Activated CD8-positive, alpha-beta memory T cell treated with anti-CD3 and anti-CD28 coated beads, Interleukin-2, amount 10 ng/mL, durations not matched to agents 7 days and 5 days (primary cell): ENCODE results near the gene PAQR9. TPM values are rescaled to one million over a fixed set of nuclear protein-coding genes. Genes with fewer than 3 reads are reported as not detected.
A peak's percentile ranks its signal among the peaks of the same experiment; 100 is the strongest.

ENCODE experiments used
- ATAC-seq: fragments of 150-1000 bp; cut with Tn5 transposase; one replicate; pipeline ENCODE4 v1.10.0; 2021; ENCODE audit warnings: moderate library complexity
- CTCF ChIA-PET: fragments of 350-600 bp; sonication (Branson Sonifier 250); formaldehyde crosslinking; loops from one replicate; lab custom pipeline; 2021; ENCODE audit warnings: antibody characterized with exemption; lab: Charles Lee
- DNase-seq: peaks from one replicate; pipeline ENCODE4 v3.0.0-alpha.2; 2020
- H3K27ac Mint-ChIP-seq: one replicate; pipeline ENCODE4 v1.8.0; 2021; ENCODE audit warnings: mild to moderate bottlenecking, mixed read lengths
- H3K27me3 Mint-ChIP-seq: one replicate; pipeline ENCODE4 v1.8.0; 2021; ENCODE audit warnings: mixed read lengths
- H3K36me3 Mint-ChIP-seq: one replicate; pipeline ENCODE4 v1.8.0; 2021; ENCODE audit warnings: mild to moderate bottlenecking, mixed read lengths
- H3K4me1 Mint-ChIP-seq: one replicate; pipeline ENCODE4 v1.8.0; 2021; ENCODE audit warnings: mixed read lengths
- H3K4me3 Mint-ChIP-seq: one replicate; pipeline ENCODE4 v1.8.0; 2021; ENCODE audit warnings: mild to moderate bottlenecking, moderate library complexity, mixed read lengths
- H3K9me3 Mint-ChIP-seq: one replicate; pipeline ENCODE4 v1.8.0; 2022; ENCODE audit warnings: low read depth, mixed read lengths
- total RNA-seq, 2 experiments: library from RNA; stranded (reverse); gene quantifications; one replicate each; pipeline ENCODE4 v1.2.3, GENCODE V29; 2021

The PAQR9 gene
- total RNA-seq, 2 experiments from 2014 or later = not detected

DNA sequence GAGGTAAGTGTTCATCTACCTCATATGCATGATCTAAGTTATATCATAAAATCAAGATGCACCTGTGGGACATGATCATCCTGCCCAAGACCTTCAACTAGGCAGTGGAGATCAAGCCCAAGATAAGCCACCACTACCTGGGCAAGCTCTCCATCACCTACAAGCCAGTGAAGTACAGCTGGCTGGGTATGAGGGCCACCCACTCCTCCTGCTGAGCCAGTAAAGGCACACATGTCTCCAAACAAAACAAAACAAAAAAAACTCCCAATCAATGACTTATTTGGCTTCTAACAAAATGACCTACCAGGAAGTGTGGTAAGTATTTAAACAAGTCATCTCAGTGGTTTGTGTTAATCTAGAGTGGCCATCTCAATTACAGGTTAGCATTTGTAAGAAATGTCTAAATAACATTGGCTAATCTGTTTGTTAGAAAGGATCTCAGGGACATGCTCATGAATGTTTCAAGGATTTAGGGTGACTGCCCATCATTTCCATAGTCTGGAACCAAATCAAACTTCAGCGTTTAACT, 3.1 kb downstream of the PAQR9 start:
- DNase-seq = no peak
- no peak overlapping the region for H3K4me3 Mint-ChIP-seq
- peaks cover 18% of the 10 kb centered on the region for H3K4me1 Mint-ChIP-seq
- H3K27me3 Mint-ChIP-seq = peaks cover 82% of the 10 kb centered on the region
- H3K9me3 Mint-ChIP-seq = no peaks in the 10 kb centered on the region
- ATAC-seq = no peak
- CTCF ChIA-PET = interaction anchor here (0.7 to 1.0 kb wide), 2 partner anchors 11 to 26 kb away, joined by 3 to 4 read pairs; no protein-coding TSS in a partner anchor
- H3K27ac Mint-ChIP-seq = no peak overlapping the region
- H3K36me3 Mint-ChIP-seq = no peaks in the 10 kb centered on the region

DNA sequence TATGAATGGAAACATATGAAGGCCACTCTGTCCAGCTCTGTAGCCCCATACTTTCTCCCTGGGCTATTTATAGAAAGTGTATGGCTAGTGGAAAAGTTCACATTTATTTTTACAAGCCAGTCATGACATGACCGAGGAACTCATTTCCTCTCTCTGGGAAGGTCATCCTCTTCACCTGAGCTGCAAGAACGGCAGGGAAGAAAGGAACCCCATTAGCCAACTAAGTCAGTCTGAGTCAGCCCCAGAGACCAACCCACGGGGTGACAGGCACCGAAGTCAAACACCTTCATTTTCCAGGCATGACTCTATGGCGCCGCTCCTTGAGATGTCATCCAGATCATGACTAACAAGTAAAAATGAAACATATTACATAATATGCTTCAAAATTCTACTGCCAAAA, 4.8 kb downstream of the PAQR9 start:
- ATAC-seq (no peak), DNase-seq (no peak)
- H3K36me3 Mint-ChIP-seq = no peaks in the 10 kb centered on the region
- no peak overlapping the region for H3K27ac Mint-ChIP-seq
- H3K27me3 Mint-ChIP-seq = peaks cover 77% of the 10 kb centered on the region
- H3K9me3 Mint-ChIP-seq = no peaks in the 10 kb centered on the region
- no peak overlapping the region for H3K4me3 Mint-ChIP-seq
- H3K4me1 Mint-ChIP-seq = peaks cover 11% of the 10 kb centered on the region
- CTCF ChIA-PET = no interaction called here

DNA sequence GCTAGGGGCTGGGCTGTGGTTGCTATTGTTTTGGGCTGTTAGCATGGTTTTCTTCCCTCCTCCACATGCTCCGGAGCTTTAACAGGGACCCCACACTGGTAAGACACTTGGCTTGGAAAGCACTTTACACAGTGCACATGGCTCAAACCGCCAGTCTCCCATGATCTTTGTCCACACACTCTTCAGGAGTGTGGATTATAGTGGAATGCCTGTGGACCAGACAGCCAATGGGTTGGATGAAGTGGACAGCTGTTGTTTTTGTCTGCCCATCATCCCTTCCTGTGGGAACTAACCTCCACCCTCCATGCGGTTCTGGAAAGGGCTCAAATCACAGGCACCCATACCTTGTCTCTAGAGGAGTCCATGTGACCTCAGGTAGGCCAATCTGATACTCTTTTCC, 10.0 kb downstream of the PAQR9 start:
- DNase-seq = no peak
- Mint-ChIP-seq H3K27me3 (peaks cover 74% of the 10 kb centered on the region), H3K4me3 (no peak overlapping the region), H3K9me3 (no peaks in the 10 kb centered on the region), H3K27ac (no peak overlapping the region), H3K4me1 (no peaks in the 10 kb centered on the region), H3K36me3 (no peaks in the 10 kb centered on the region)
- CTCF ChIA-PET = no interaction called here
- ATAC-seq = no peak

DNA sequence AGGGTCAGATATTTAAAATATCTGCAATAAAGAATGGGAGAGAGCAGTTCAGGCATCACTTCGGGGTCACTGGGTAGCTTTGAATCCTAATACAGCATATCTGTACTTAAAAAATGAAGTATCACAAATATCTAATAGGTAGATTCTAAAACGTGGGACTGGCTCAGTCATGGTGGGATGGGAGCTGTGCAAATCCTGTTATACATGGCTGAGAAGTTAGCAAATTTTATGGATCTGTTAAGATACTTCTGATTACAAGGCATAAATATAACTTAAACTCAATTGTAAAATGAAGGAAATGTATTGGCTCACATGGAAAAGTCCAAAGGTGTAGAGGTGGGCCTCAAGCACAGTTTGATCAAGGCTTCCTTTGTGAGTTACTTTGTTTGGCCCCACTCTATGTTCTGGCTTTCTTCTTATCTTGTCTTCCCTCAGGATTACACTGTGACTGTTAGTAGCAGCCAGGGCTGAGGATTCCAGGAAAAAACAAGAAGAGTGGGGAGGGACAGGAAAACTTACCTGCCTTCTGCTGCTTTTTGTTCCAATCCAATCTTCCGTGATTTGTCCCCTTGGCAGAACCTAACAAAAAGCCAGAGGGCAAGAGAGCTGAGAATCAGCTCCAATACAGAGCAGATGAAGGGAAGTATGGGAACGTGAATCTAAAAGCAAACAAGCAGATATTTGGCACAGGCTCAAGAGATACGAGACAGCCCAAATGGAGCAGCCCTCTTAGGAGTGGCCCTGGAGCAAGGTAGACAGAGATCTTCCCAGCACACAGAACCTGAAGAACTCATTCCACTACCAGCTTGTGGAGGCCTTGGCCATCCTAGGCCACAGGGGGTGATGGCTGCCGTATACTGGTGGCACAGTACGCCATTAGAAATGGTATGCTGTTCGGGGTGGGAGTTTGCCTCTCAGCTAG, 10.9 kb downstream of the PAQR9 start:
- H3K27ac Mint-ChIP-seq = no peak overlapping the region
- CTCF ChIA-PET = interaction anchor here (0.7 kb wide), 1 partner anchor 15 kb away, joined by 3 read pairs; no protein-coding TSS in a partner anchor
- ATAC-seq (no peak), DNase-seq (no peak)
- no peak overlapping the region for H3K4me3 Mint-ChIP-seq
- H3K9me3 Mint-ChIP-seq = no peaks in the 10 kb centered on the region
- H3K27me3 Mint-ChIP-seq = peaks cover 74% of the 10 kb centered on the region
- peaks cover 8% of the 10 kb centered on the region for H3K4me1 Mint-ChIP-seq
- no peaks in the 10 kb centered on the region for H3K36me3 Mint-ChIP-seq

DNA sequence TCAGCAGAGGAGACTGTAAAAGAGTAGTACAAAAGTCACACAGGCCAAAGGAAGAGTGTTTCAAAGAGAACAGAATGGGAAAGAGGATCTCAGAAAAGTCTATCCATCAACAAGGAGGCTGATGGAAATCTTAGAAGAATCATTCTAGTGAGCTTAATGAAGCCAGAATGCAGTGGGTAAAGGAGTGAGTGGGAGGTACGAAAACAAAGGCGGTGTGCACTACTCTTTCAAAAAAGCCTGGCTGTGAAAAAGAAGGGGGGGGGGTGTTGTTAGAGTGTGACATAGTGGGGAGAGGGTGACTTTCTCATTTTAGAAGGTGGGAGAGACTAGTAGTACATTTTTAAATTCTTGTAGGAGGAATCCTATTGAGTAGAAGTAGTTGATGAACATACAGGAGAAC, 11.7 kb downstream of the PAQR9 start:
- DNase-seq = no peak
- H3K4me3 Mint-ChIP-seq = no peak overlapping the region
- H3K4me1 Mint-ChIP-seq = peaks cover 13% of the 10 kb centered on the region
- H3K27ac Mint-ChIP-seq = no peak overlapping the region
- peaks cover 3% of the 10 kb centered on the region for H3K36me3 Mint-ChIP-seq
- no peak for ATAC-seq
- CTCF ChIA-PET = no interaction called here
- no peaks in the 10 kb centered on the region for H3K9me3 Mint-ChIP-seq
- H3K27me3 Mint-ChIP-seq = peaks cover 70% of the 10 kb centered on the region

DNA sequence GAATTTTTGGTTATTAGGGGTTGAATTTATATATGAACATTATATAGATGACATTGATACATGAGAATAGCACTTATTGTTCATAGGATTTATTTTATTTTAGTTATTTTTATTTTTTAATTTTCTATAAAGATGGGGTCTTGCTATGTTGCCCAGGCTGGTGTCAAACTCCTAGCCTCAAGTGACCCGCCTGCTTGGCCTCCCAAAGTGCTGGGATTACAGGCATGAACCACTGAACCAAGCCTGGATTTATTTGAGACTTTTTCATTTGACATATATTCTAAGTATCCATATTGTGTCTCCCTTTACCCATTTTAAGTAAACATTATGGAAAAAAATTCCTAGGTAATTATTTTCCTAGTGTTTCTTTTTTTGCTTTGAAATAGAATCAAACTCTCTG, 12.5 kb downstream of the PAQR9 start:
- no peak overlapping the region for H3K4me3 Mint-ChIP-seq
- no peak for DNase-seq
- H3K4me1 Mint-ChIP-seq = peaks cover 16% of the 10 kb centered on the region
- peaks cover 66% of the 10 kb centered on the region for H3K27me3 Mint-ChIP-seq
- H3K27ac Mint-ChIP-seq = no peak overlapping the region
- H3K9me3 Mint-ChIP-seq = no peaks in the 10 kb centered on the region
- CTCF ChIA-PET = no interaction called here
- ATAC-seq = no peak
- peaks cover 3% of the 10 kb centered on the region for H3K36me3 Mint-ChIP-seq

DNA sequence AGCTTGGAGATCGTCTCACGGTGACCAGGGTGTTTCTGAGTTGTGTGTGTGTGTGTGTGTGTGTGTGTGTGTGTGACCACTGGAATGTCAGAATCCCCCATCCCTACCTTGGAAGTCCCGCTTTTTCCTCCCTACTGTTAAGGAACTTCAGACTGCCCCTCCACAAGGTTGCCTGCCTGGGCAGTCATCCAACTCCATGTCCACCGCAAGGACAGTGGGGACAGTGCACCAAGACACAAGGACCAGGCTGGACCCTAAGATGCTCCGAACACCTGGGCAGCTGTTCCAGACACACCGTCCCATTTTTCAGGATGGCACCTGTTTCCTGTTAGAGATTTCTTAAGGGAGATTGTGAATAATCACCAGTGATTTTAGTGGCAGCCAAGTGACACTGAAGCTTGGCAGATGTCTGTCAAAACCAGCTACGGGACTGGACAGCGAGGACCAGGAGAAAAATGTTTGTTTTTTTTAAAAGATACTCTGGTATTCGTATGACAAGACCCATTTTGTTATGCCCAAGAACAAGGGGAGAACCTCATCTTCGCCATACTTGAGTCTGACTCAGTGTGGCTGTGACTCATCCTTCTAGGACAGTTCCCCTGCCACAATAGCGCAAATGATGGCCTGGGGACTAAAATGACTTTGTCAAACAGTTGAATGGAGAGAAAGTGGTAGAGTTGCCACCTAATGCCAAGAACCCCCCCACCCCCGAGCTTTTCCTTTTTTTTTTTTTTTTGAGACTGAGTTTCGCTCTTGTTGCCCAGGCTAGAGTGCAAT, 15.5 kb downstream of the PAQR9 start:
- peaks cover 5% of the 10 kb centered on the region for H3K36me3 Mint-ChIP-seq
- H3K4me1 Mint-ChIP-seq = peaks cover 33% of the 10 kb centered on the region
- H3K27ac Mint-ChIP-seq = no peak overlapping the region
- peak; percentile 59 for DNase-seq
- ATAC-seq = peak; percentile 59
- H3K4me3 Mint-ChIP-seq = no peak overlapping the region
- CTCF ChIA-PET = interaction anchor here (0.7 to 1.5 kb wide), 5 partner anchors 17 to 129 kb away, joined by 3 to 5 read pairs (median 3); no protein-coding TSS in a partner anchor
- no peaks in the 10 kb centered on the region for H3K9me3 Mint-ChIP-seq
- peaks cover 49% of the 10 kb centered on the region for H3K27me3 Mint-ChIP-seq

DNA sequence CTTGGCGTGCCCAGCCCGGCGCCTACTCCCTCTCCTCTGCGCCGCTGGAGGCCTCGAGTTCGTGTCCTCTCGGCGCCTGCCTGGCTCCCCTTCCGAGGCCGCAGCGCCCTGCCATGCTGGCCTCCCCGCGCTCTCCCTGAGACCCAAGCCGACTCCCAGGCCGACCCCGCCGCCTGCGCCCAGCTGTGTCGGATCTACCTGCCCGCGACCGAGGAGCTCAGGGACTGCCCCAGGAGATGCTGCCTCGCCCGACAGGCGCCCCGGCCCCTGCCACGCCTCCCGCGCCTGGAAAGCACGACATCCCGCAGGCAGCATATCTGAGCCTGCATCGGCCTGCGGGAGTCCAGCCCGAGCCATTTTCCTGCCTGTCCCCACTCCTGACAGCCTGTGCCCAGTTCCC, 16.1 kb downstream of the PAQR9 start:
- H3K9me3 Mint-ChIP-seq = no peaks in the 10 kb centered on the region
- no peak for ATAC-seq
- no peak overlapping the region for H3K4me3 Mint-ChIP-seq
- peaks cover 33% of the 10 kb centered on the region for H3K4me1 Mint-ChIP-seq
- no peak for DNase-seq
- CTCF ChIA-PET = interaction anchor here (0.7 kb wide), 1 partner anchor 18 kb away, joined by 3 read pairs; no protein-coding TSS in a partner anchor
- H3K27ac Mint-ChIP-seq = no peak overlapping the region
- peaks cover 5% of the 10 kb centered on the region for H3K36me3 Mint-ChIP-seq
- H3K27me3 Mint-ChIP-seq = peaks cover 46% of the 10 kb centered on the region

DNA sequence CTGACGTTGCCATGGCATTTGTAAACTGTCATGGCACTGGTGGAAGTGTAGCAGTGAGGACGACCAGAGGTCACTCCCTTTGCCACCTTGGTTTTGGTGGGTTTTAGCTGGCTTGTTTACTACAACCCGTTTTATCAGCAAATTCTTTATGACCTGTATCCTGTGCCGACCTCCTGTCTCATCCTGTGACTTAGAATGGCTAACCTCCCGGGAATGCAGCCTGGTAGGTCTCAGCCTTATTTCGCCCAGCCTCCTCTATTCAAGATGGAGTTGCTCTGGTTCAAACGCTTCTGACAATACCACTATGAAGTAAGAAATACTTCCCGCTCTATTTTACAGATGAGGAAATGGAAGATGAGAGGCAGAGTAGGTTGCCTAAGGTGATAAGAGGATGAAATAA, 16.6 kb downstream of the PAQR9 start:
- no peak for DNase-seq
- peaks cover 41% of the 10 kb centered on the region for H3K27me3 Mint-ChIP-seq
- no peak for ATAC-seq
- H3K4me3 Mint-ChIP-seq = no peak overlapping the region
- H3K27ac Mint-ChIP-seq = no peak overlapping the region
- H3K36me3 Mint-ChIP-seq = peaks cover 5% of the 10 kb centered on the region
- H3K9me3 Mint-ChIP-seq = no peaks in the 10 kb centered on the region
- CTCF ChIA-PET = no interaction called here
- H3K4me1 Mint-ChIP-seq = peaks cover 33% of the 10 kb centered on the region

DNA sequence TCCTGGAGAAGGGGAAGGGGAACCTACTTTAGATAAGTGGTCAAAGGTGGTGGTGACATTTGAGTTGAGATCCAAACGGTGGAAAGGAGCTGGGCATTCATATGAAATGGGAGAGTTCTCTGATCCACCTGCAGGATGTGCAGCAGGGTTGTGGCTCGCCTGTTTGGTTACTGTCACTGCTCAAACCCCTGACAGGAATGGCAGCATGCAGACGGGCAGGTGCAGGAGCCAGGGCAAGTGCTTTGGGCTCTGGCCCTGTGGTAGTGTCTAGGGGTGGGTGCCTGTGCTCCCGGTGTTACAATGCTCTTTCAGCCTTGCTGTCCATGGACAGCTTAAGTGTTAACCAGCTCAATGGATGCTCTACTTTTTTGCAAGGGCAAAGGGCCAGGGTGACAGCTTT, 18.5 kb downstream of the PAQR9 start:
- CTCF ChIA-PET = interaction anchor here (0.6 to 4.6 kb wide), 3 partner anchors 13 to 42 kb away, joined by 4 to 24 read pairs (median 9); no protein-coding TSS in a partner anchor
- H3K9me3 Mint-ChIP-seq = no peaks in the 10 kb centered on the region
- H3K4me3 Mint-ChIP-seq = peak overlapping the region; percentile 64
- peaks cover 27% of the 10 kb centered on the region for H3K27me3 Mint-ChIP-seq
- H3K27ac Mint-ChIP-seq = peak overlapping the region; percentile 86
- ATAC-seq (peak; percentile 13), DNase-seq (no peak)
- peaks cover 39% of the 10 kb centered on the region for H3K4me1 Mint-ChIP-seq
- peaks cover 5% of the 10 kb centered on the region for H3K36me3 Mint-ChIP-seq

DNA sequence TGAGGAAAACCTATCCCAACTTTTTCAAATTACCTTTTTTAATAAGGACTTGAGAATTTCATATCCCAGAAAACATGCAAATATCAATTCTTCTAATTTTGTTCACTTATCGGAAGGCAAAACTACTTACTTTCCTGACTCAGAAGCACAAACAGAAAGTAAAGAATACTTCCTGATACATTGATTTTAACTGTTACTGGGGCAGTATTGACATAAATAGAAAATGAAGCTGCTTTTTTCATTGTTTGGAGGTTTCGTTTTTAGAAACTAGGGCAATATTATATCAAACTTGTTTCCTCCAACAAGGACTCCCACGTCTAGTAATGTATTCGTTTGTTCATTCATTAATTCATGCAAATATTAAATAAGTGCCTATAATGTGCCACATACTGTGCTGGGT, 19.1 kb downstream of the PAQR9 start:
- Mint-ChIP-seq H3K4me3 (peak overlapping the region; percentile 64), H3K4me1 (peaks cover 39% of the 10 kb centered on the region), H3K27me3 (peaks cover 21% of the 10 kb centered on the region), H3K9me3 (no peaks in the 10 kb centered on the region), H3K27ac (peak overlapping the region; percentile 86), H3K36me3 (peaks cover 5% of the 10 kb centered on the region)
- peak; percentile 62 for ATAC-seq
- CTCF ChIA-PET = interaction anchor here (0.7 to 4.6 kb wide), 3 partner anchors 13 to 115 kb away, joined by 3 to 24 read pairs (median 9); no protein-coding TSS in a partner anchor
- DNase-seq = no peak

DNA sequence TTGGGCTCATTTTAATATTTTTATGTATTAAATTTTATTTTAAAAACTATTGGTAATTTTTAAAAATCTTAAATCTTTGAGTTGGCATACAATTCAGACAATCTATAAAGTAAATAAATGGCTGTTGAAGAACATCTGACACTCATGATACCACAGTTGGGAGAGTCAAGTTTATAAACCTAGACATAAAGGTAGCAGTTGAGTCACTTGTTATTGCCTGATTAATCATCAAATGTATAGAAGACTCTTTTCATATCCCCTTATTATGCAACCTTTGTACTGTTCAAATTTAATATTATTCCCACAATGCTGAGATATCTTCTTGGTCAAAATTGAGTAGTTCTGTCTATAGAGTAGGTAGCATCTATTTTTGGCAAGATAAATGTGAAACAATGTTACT, 19.6 kb downstream of the PAQR9 start:
- Mint-ChIP-seq H3K4me1 (peaks cover 39% of the 10 kb centered on the region), H3K4me3 (peak overlapping the region; percentile 64), H3K9me3 (no peaks in the 10 kb centered on the region), H3K27me3 (peaks cover 18% of the 10 kb centered on the region), H3K27ac (peak overlapping the region; percentile 86), H3K36me3 (peaks cover 5% of the 10 kb centered on the region)
- no peak for DNase-seq
- ATAC-seq = no peak
- CTCF ChIA-PET = interaction anchor here (0.7 to 4.6 kb wide), 2 partner anchors 12 to 115 kb away, joined by 3 to 24 read pairs; no protein-coding TSS in a partner anchor

DNA sequence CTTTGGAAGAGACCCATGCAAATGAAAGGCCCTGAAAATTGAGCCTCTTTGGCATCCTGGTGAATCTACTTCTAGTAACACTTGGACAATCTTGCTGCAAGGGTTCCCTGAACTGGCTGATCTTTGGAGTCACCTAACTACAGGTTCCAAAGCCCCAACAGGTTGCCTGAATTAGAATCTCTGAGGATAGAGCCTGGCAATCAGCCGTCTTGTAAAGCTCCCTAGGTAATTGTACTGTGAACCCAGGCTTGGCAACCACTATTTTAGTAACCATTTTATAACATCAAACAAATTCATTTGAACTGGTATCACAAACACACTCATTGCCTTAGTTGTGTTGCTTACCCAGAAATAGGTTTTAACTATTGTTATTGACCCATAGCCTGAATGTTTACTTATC, 20.1 kb downstream of the PAQR9 start:
- Mint-ChIP-seq H3K4me1 (peaks cover 39% of the 10 kb centered on the region), H3K9me3 (no peaks in the 10 kb centered on the region), H3K4me3 (no peak overlapping the region), H3K27ac (no peak overlapping the region), H3K36me3 (peaks cover 5% of the 10 kb centered on the region), H3K27me3 (peaks cover 15% of the 10 kb centered on the region)
- CTCF ChIA-PET = interaction anchor here (1.1 to 4.6 kb wide), 2 partner anchors 12 to 58 kb away, joined by 3 to 24 read pairs; partner anchors contain the start of gene U2SURP
- ATAC-seq (no peak), DNase-seq (no peak)
